ENCODE measurements around the gene SLC34A3.
"Not testable (repeated sequence)": the region's sequence is repeated elsewhere in the genome, so short reads cannot be mapped to it uniquely, and the experiment has no call there.

SLC34A3 gene

DNA sequence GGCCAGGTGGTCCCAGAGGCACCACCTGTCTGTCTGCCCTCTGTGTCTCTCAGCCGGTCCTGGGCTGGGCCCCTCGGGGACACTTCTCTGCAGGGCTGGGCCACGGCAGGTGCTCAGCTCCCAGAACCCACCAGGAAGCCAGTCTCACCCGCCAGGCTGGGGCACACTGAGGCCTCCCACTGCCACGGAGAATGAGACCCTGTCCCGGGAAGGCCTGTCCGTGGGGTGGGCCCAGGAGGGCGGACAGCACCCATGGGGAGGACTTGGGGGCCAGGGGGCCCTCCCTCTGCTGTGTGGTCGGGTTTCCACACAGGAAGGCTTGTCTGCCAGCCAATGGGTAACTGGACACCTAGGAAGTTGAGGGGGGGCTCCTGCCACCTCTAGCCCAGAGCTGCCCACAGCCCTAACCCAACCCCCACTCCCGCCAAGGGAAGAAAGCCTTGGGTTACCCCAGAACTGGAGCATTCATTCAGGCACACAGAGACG, 6.3 kb downstream of the SLC34A3 start:
- H3K79me2 ChIP-seq (ENCODE audit: control insufficient read depth, insufficient read depth, low read length, poor library complexity), result peaks cover 12% of the 10 kb centered on the region
- peak overlapping the region; percentile 42 for H3K4me2 ChIP-seq (ENCODE audit: low read length)
- DNase-seq, result no peak
- H3K4me3 ChIP-seq (ENCODE audit: low read depth, low read length), result no peak overlapping the region
- H3K36me3 ChIP-seq (ENCODE audit: control insufficient read depth in 1 of 2, insufficient read depth in 2 of 2, low read length in 2 of 2), result peaks cover under 1 to 3% of the 10 kb centered on the region in 2 experiments
- no peak overlapping the region for H2BK12ac ChIP-seq (ENCODE audit: low read length)
- H3K14ac ChIP-seq (ENCODE audit: low read length), result peak overlapping the region; percentile 10
- no peak overlapping the region for H4K8ac ChIP-seq (ENCODE audit: low read depth, low read length)
- H2AK5ac ChIP-seq (ENCODE audit: low read length), result peak overlapping the region; percentile 66
- H4K12ac ChIP-seq (ENCODE audit: low read depth, low read length), result no peak overlapping the region
- H3K18ac ChIP-seq (ENCODE audit: low read length), result peak overlapping the region; percentile 30
- no peak overlapping the region for H2BK120ac ChIP-seq (ENCODE audit: insufficient read depth, low read length, poor library complexity)
- peaks cover 5% of the 10 kb centered on the region in 2 experiments for H3K4me1 ChIP-seq (ENCODE audit: control insufficient read depth in 1 of 2, insufficient read depth in 2 of 2, low read length in 2 of 2)
- no peak overlapping the region for H3K23ac ChIP-seq (ENCODE audit: low read length)
- no peak overlapping the region for H2BK5ac ChIP-seq (ENCODE audit: low read depth, low read length, poor library complexity)
- H3K79me1 ChIP-seq (ENCODE audit: low read length), result peaks cover 8% of the 10 kb centered on the region
- no peak overlapping the region for H3K9ac ChIP-seq (ENCODE audit: low read length)
- H4K91ac ChIP-seq (ENCODE audit: low read depth, low read length), result no peak overlapping the region
- no peaks in the 10 kb centered on the region for H3K27me3 ChIP-seq (ENCODE audit: insufficient read depth, low read length)
- peak overlapping the region; percentile 17 for H3K4ac ChIP-seq (ENCODE audit: low read depth, low read length)
- H3K9me3 ChIP-seq (ENCODE audit: insufficient read depth, low read depth, low read length), result no peaks in the 10 kb centered on the region
- H2AFZ ChIP-seq (ENCODE audit: insufficient read depth, low read length, poor library complexity), result no peak overlapping the region
- no CpG with 5 or more reads among the region's 11 CpGs for WGBS (ENCODE audit: extremely low coverage, insufficient coverage, insufficient read length)
- no peak overlapping the region for H3K27ac ChIP-seq (ENCODE audit: low read depth, low read length)

DNA sequence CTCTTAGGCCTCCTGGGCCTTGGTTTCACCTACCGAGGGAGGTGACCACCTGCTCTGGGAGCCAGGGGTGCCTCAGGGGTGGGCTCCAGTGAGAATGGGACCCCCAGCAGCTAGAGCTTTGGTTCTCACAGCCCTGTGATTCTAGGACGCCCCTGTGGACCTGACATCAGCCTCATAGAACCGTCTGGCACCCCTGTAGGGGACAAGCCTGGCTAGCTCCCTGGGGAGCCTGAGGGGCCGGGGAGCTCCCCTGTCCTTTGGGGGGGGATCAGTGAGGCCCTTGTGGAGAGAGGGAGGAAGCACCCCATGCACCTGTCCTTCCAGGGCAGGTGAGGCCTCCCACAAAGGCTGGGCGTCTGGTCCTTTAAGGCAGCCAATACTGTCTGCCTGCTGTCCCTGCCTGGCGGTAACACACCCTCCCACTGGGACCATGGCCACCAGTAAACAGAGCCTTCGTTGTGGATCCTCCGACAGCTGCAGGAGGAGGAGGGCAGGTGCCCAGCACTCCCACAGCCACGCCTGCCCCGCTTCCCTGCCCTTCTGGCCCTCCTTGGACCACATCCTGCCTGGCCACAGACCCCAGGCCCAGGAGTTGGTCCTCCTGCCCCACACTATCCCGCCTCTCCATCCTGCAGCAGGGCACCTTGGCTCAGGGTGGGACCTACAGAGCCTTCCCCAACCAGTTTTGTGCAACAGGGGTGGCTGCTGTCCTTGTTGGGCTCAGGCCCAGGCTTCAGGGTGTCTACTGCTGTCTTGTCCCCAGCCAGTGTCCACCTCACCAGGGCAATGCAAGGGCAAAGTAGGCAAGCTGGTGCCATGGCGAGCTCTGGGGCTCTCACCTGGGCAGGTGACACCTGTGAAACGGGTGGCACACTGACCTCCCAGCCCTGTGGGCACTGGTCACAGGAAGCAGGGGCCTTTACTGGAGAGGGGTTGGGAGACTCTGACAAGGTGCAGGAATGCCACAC, 7.3 kb downstream of the SLC34A3 start:
- Histone ChIP-seq H2BK12ac (ENCODE audit: low read length) (no peak overlapping the region), H2AFZ (ENCODE audit: insufficient read depth, low read length, poor library complexity) (no peak overlapping the region), H3K4me2 (ENCODE audit: low read length) (no peak overlapping the region), H3K36me3 (ENCODE audit: control insufficient read depth in 1 of 2, insufficient read depth in 2 of 2, low read length in 2 of 2) (peaks cover 11 to 14% of the 10 kb centered on the region in 2 experiments), H3K79me1 (ENCODE audit: low read length) (peaks cover 8% of the 10 kb centered on the region), H3K4me3 (ENCODE audit: low read depth, low read length) (no peak overlapping the region), H4K8ac (ENCODE audit: low read depth, low read length) (no peak overlapping the region), H3K14ac (ENCODE audit: low read length) (no peak overlapping the region), H3K27me3 (ENCODE audit: insufficient read depth, low read length) (no peaks in the 10 kb centered on the region), H2BK5ac (ENCODE audit: low read depth, low read length, poor library complexity) (no peak overlapping the region), H3K4ac (ENCODE audit: low read depth, low read length) (no peak overlapping the region), H3K27ac (ENCODE audit: low read depth, low read length) (no peak overlapping the region), H2AK5ac (ENCODE audit: low read length) (no peak overlapping the region), H4K91ac (ENCODE audit: low read depth, low read length) (no peak overlapping the region), H3K23ac (ENCODE audit: low read length) (no peak overlapping the region), H2BK120ac (ENCODE audit: insufficient read depth, low read length, poor library complexity) (no peak overlapping the region), H3K18ac (ENCODE audit: low read length) (no peak overlapping the region), H3K9ac (ENCODE audit: low read length) (no peak overlapping the region), H3K4me1 (ENCODE audit: control insufficient read depth in 1 of 2, insufficient read depth in 2 of 2, low read length in 2 of 2) (peaks cover 15 to 16% of the 10 kb centered on the region in 2 experiments), H3K79me2 (ENCODE audit: control insufficient read depth, insufficient read depth, low read length, poor library complexity) (peaks cover 14% of the 10 kb centered on the region), H3K9me3 (ENCODE audit: insufficient read depth, low read depth, low read length) (no peaks in the 10 kb centered on the region), H4K12ac (ENCODE audit: low read depth, low read length) (no peak overlapping the region)
- WGBS (ENCODE audit: extremely low coverage, insufficient coverage, insufficient read length), result no CpG with 5 or more reads among the region's 13 CpGs
- DNase-seq, result no peak

GRCh38 chr9:137239541-137240200, 9.0 kb downstream of the SLC34A3 start:
- Histone ChIP-seq H3K4me2 (ENCODE audit: low read length) (peak overlapping the region; percentile 79), H3K36me3 (ENCODE audit: control insufficient read depth in 1 of 2, insufficient read depth in 2 of 2, low read length in 2 of 2) (peaks cover 22 to 24% of the 10 kb centered on the region in 2 experiments), H3K79me2 (ENCODE audit: control insufficient read depth, insufficient read depth, low read length, poor library complexity) (peaks cover 14% of the 10 kb centered on the region), H3K4me1 (ENCODE audit: control insufficient read depth in 1 of 2, insufficient read depth in 2 of 2, low read length in 2 of 2) (peaks cover 16 to 23% of the 10 kb centered on the region in 2 experiments), H3K27ac (ENCODE audit: low read depth, low read length) (peak overlapping the region; percentile 98)
- H2BK5ac ChIP-seq (ENCODE audit: low read depth, low read length, poor library complexity); H2BK12ac ChIP-seq (ENCODE audit: low read length); H3K9ac ChIP-seq (ENCODE audit: low read length); H4K12ac ChIP-seq (ENCODE audit: low read depth, low read length); H3K14ac ChIP-seq (ENCODE audit: low read length); H3K4ac ChIP-seq (ENCODE audit: low read depth, low read length); H2AK5ac ChIP-seq (ENCODE audit: low read length); H3K9me3 ChIP-seq (ENCODE audit: insufficient read depth, low read depth, low read length); H2AFZ ChIP-seq (ENCODE audit: insufficient read depth, low read length, poor library complexity); H4K8ac ChIP-seq (ENCODE audit: low read depth, low read length); H3K79me1 ChIP-seq (ENCODE audit: low read length); H3K27me3 ChIP-seq (ENCODE audit: insufficient read depth, low read length); H3K18ac ChIP-seq (ENCODE audit: low read length); H3K4me3 ChIP-seq (ENCODE audit: low read depth, low read length); H3K23ac ChIP-seq (ENCODE audit: low read length); H4K91ac ChIP-seq (ENCODE audit: low read depth, low read length); H2BK120ac ChIP-seq (ENCODE audit: insufficient read depth, low read length, poor library complexity): not testable (repeated sequence)
- DNase-seq, result peak in 1 of 2 donors; percentile 63
- no CpG with 5 or more reads among the region's 27 CpGs for WGBS (ENCODE audit: extremely low coverage, insufficient coverage, insufficient read length)

- peak overlapping the region; percentile 93 for H3K14ac ChIP-seq (ENCODE audit: low read length)
- peak overlapping the region; percentile 93 for H2BK120ac ChIP-seq (ENCODE audit: insufficient read depth, low read length, poor library complexity)
- no peak overlapping the region for H2BK12ac ChIP-seq (ENCODE audit: low read length)
- peaks cover 22 to 24% of the 10 kb centered on the region in 2 experiments for H3K36me3 ChIP-seq (ENCODE audit: control insufficient read depth in 1 of 2, insufficient read depth in 2 of 2, low read length in 2 of 2)
- peak overlapping the region; percentile 98 for H4K8ac ChIP-seq (ENCODE audit: low read depth, low read length)
- peak overlapping the region; percentile 77 for H2AFZ ChIP-seq (ENCODE audit: insufficient read depth, low read length, poor library complexity)
- no CpG with 5 or more reads among the region's 58 CpGs for WGBS (ENCODE audit: extremely low coverage, insufficient coverage, insufficient read length)
- no peak overlapping the region for H3K23ac ChIP-seq (ENCODE audit: low read length)
- H2AK5ac ChIP-seq (ENCODE audit: low read length), result peak overlapping the region; percentile 84
- H3K4me2 ChIP-seq (ENCODE audit: low read length), result peak overlapping the region; percentile 79
- H2BK5ac ChIP-seq (ENCODE audit: low read depth, low read length, poor library complexity), result peak overlapping the region; percentile 93
- peak overlapping the region; percentile 79 for H3K4me3 ChIP-seq (ENCODE audit: low read depth, low read length)
- peak overlapping the region; percentile 98 for H3K27ac ChIP-seq (ENCODE audit: low read depth, low read length)
- peak overlapping the region; percentile 84 for H3K9ac ChIP-seq (ENCODE audit: low read length)
- H3K27me3 ChIP-seq (ENCODE audit: insufficient read depth, low read length), result no peaks in the 10 kb centered on the region
- peaks cover 16 to 23% of the 10 kb centered on the region in 2 experiments for H3K4me1 ChIP-seq (ENCODE audit: control insufficient read depth in 1 of 2, insufficient read depth in 2 of 2, low read length in 2 of 2)
- H3K4ac ChIP-seq (ENCODE audit: low read depth, low read length), result peak overlapping the region; percentile 57
- peak overlapping the region; percentile 96 for H3K18ac ChIP-seq (ENCODE audit: low read length)
- H4K12ac ChIP-seq (ENCODE audit: low read depth, low read length), result peak overlapping the region; percentile 91
- peak in 1 of 2 donors; percentile 54 for DNase-seq
- H3K9me3 ChIP-seq (ENCODE audit: insufficient read depth, low read depth, low read length), result peaks cover 3% of the 10 kb centered on the region
- H3K79me1 ChIP-seq (ENCODE audit: low read length), result peaks cover 8% of the 10 kb centered on the region
- H4K91ac ChIP-seq (ENCODE audit: low read depth, low read length), result peak overlapping the region; percentile 95
- peaks cover 14% of the 10 kb centered on the region for H3K79me2 ChIP-seq (ENCODE audit: control insufficient read depth, insufficient read depth, low read length, poor library complexity)
These were observed 9.7 kb downstream of the SLC34A3 start for GRCh38 chr9:137240318-137240840.

Measured in trophoblast cell (in vitro differentiated cells and primary cell).